Rectal smooth muscle tissue (tissue), 1 donor: ENCODE results near the gene NMB.

ENCODE experiments used
- H3K27ac ChIP-seq: one replicate; pipeline ENCODE4 v1.7.0; 2013; ENCODE audit warnings: low read depth, low read length, inconsistent platforms
- H3K27me3 ChIP-seq: one replicate; pipeline ENCODE4 v1.7.0; 2013; ENCODE audit warnings: low read length; ENCODE audit not compliant: control insufficient read depth, insufficient read depth
- H3K36me3 ChIP-seq: one replicate; pipeline ENCODE4 v1.7.0; 2013; ENCODE audit warnings: low read length; ENCODE audit not compliant: control insufficient read depth, insufficient read depth
- H3K4me1 ChIP-seq: one replicate; pipeline ENCODE4 v1.7.0; 2013; ENCODE audit warnings: low read length; ENCODE audit not compliant: control insufficient read depth, insufficient read depth
- H3K4me3 ChIP-seq: one replicate; pipeline ENCODE4 v1.7.0; 2013; ENCODE audit warnings: low read length
- H3K9ac ChIP-seq: one replicate; pipeline ENCODE4 v1.7.0; 2013; ENCODE audit warnings: low read length

Gene NMB

GRCh38 chr15:84671211-84671610 lies 13.2 kb upstream of the NMB start:
- Histone ChIP-seq H3K27ac (no peak overlapping the region), H3K27me3 (no peaks in the 10 kb centered on the region), H3K4me3 (no peak overlapping the region), H3K36me3 (peaks cover 3% of the 10 kb centered on the region), H3K9ac (no peak overlapping the region), H3K4me1 (no peaks in the 10 kb centered on the region)

- Histone ChIP-seq H3K9ac (no peak overlapping the region), H3K27ac (no peak overlapping the region), H3K36me3 (peaks cover 3% of the 10 kb centered on the region)
Observed at GRCh38 chr15:84669726-84670125, 11.7 kb upstream of the NMB start.

DNA sequence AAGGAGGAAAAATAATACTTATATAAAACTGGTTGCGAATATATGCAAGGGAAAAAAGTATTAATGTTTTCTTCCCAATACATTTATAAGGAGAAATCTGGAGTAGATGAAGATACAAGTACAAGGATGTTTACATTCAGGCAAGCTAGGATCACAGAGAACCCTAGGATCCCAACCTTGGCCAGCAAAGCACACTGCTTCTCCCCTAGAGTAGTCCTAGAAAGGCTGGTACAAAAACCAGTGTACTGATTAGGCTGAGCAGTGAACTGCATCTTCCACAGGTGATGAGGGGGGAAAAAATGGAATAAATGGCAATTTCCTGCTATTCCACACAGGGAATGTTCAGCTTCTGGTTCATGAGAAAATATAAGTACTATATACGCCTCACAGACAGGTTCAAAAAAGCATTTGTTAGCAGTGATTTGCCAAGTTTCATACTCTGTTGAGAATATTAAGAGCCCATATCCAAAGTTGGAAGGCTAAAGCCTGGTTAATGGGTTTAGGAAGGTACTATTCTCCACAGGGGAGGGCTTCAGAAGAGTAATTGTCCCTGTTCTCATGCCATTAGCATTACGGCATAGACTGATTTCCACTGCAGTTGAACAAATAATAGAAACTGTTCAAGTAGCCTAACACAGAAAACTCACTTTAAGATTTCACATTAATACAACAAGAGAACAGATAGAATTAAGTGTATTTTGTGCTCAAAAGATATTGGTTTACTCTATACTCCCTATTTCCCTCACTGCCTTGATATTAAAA lies 10.4 kb upstream of the NMB start:
- no peak overlapping the region for H3K9ac ChIP-seq
- H3K36me3 ChIP-seq = peaks cover 3% of the 10 kb centered on the region
- H3K27me3 ChIP-seq = no peaks in the 10 kb centered on the region
- no peak overlapping the region for H3K4me3 ChIP-seq
- H3K4me1 ChIP-seq = no peaks in the 10 kb centered on the region
- H3K27ac ChIP-seq = no peak overlapping the region

More at GRCh38 chr15:84669726-84670125, 11.7 kb upstream of the NMB start:
- no peak overlapping the region for H3K4me3 ChIP-seq
- no peaks in the 10 kb centered on the region for H3K4me1 ChIP-seq
- H3K27me3 ChIP-seq = no peaks in the 10 kb centered on the region

GRCh38 chr15:84666373-84666772 lies 8.4 kb upstream of the NMB start:
- H3K4me3 ChIP-seq = no peak overlapping the region
- no peaks in the 10 kb centered on the region for H3K27me3 ChIP-seq
- no peak overlapping the region for H3K27ac ChIP-seq
- no peak overlapping the region for H3K9ac ChIP-seq
- no peaks in the 10 kb centered on the region for H3K4me1 ChIP-seq
- H3K36me3 ChIP-seq = peaks cover 3% of the 10 kb centered on the region

DNA sequence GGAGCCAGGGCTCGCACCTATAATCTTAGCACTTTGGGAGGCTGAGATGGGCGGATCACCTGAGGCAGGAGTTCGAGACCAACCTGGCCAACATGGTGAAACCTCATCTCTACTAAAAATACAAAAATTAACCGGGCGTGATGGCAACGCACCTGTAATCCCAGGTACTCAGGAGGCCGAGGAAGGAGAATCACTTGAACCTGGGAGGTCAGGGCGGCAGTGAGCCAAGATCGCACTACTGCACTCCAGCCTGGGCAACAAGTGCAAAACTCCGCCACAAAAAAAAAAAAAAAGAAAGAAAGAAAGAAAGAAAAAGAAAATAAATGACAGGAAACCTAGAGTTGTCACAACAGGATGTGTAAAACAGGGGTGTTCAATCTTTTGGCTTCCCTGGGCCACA lies 3.0 kb upstream of the NMB start:
- Histone ChIP-seq H3K4me1 (peaks cover 3% of the 10 kb centered on the region), H3K4me3 (no peak overlapping the region), H3K27ac (no peak overlapping the region), H3K9ac (no peak overlapping the region), H3K36me3 (no peaks in the 10 kb centered on the region), H3K27me3 (no peaks in the 10 kb centered on the region)

GRCh38 chr15:84659904-84660781 lies 2.1 kb upstream of the NMB start:
- peaks cover 3% of the 10 kb centered on the region for H3K4me1 ChIP-seq

GRCh38 chr15:84658788-84659411 lies 901 bp upstream of the NMB start:
- Histone ChIP-seq H3K9ac (peak overlapping the region; percentile 49), H3K27me3 (no peaks in the 10 kb centered on the region), H3K4me3 (peak overlapping the region; percentile 68), H3K4me1 (peaks cover 3% of the 10 kb centered on the region), H3K36me3 (no peaks in the 10 kb centered on the region), H3K27ac (peak overlapping the region; percentile 76)

More at GRCh38 chr15:84659904-84660781, 2.1 kb upstream of the NMB start:
- no peak overlapping the region for H3K4me3 ChIP-seq
- no peak overlapping the region for H3K27ac ChIP-seq
- no peaks in the 10 kb centered on the region for H3K36me3 ChIP-seq
- no peak overlapping the region for H3K9ac ChIP-seq
- no peaks in the 10 kb centered on the region for H3K27me3 ChIP-seq

GRCh38 chr15:84657748-84658079 lies 285 bp downstream of the NMB start:
- Histone ChIP-seq H3K36me3 (no peaks in the 10 kb centered on the region), H3K9ac (peak overlapping the region; percentile 51), H3K27ac (peak overlapping the region; percentile 76), H3K27me3 (no peaks in the 10 kb centered on the region), H3K4me3 (peak overlapping the region; percentile 68), H3K4me1 (peaks cover 13% of the 10 kb centered on the region)

- H3K36me3 ChIP-seq = no peaks in the 10 kb centered on the region
- peak overlapping the region; percentile 68 for H3K4me3 ChIP-seq
- no peaks in the 10 kb centered on the region for H3K27me3 ChIP-seq
- no peak overlapping the region for H3K27ac ChIP-seq
- peaks cover 14% of the 10 kb centered on the region for H3K4me1 ChIP-seq
- H3K9ac ChIP-seq = no peak overlapping the region
Observed at GRCh38 chr15:84656972-84657371, 1.0 kb downstream of the NMB start.

- peak overlapping the region; percentile 98 for H3K4me3 ChIP-seq
- H3K27me3 ChIP-seq = no peaks in the 10 kb centered on the region
- H3K9ac ChIP-seq = no peak overlapping the region
- peak overlapping the region; percentile 86 for H3K27ac ChIP-seq
- no peaks in the 10 kb centered on the region for H3K36me3 ChIP-seq
- H3K4me1 ChIP-seq = peaks cover 14% of the 10 kb centered on the region
Observed at GRCh38 chr15:84654689-84655453, 3.1 kb downstream of the NMB start.

- Histone ChIP-seq H3K4me1 (peaks cover 14% of the 10 kb centered on the region), H3K9ac (peak within 1 kb of the TSS; percentile 80), H3K27me3 (no peaks in the 10 kb centered on the region), H3K27ac (peak within 1 kb of the TSS; percentile 86), H3K36me3 (peaks cover 2% of the 10 kb centered on the region), H3K4me3 (peak within 1 kb of the TSS; percentile 98)
Observed at GRCh38 chr15:84653910-84654688, 3.9 kb downstream of the NMB start, which contains the start of gene WDR73. TSS of gene WDR73 (minus strand) at chr15:84654283. CDS start at chr15:84654274, 9 bp downstream.
